Measurements from ENCODE around the gene URI1.

The URI1 gene

GRCh38 chr19:30059741-30060457 lies 117.9 kb downstream of the URI1 start:
- ChIA-PET POLR2A (no interaction called here), CTCF (interaction anchor here (0.5 to 1.7 kb wide), 4 partner anchors 14 to 606 kb away, joined by 3 to 7 read pairs (median 4); no protein-coding TSS in a partner anchor)
- no peaks in the 10 kb centered on the region; the same call in 1 of the 2 replicates for H3K9me3 ChIP-seq (ENCODE audit: control insufficient read depth, insufficient read depth, low read depth, low read length)
- H3K36me3 ChIP-seq (ENCODE audit: control insufficient read depth in 2 of 2, insufficient read depth in 1 of 2, low read length in 2 of 2): peaks cover 0 to 3% of the 10 kb centered on the region in 2 experiments; a peak in 2 of 3 replicates
- no peak overlapping the region for H3K4me3 ChIP-seq (ENCODE audit: low read depth, low read length)
- H3K27ac ChIP-seq (ENCODE audit: extremely low read depth, low read depth, low read length): no peak overlapping the region
- peaks cover 11% of the 10 kb centered on the region for H3K4me1 ChIP-seq (ENCODE audit: control insufficient read depth, insufficient read depth, low read length)
- TF ChIP-seq KLF7 (tag by site-specific recombination; IDR thresholded peaks at IDR 0.05; ENCODE audit: borderline replicate concordance) (no peak), ZFP69B (tag by site-specific recombination; IDR thresholded peaks at IDR 0.05) (no peak), KLF17 (tag by site-specific recombination; IDR thresholded peaks at IDR 0.05) (no peak), IKZF3 (tag by site-specific recombination; IDR thresholded peaks at IDR 0.05) (no peak), ZNF639 (tag by site-specific recombination; IDR thresholded peaks at IDR 0.05) (no peak), ZNF530 (tag by site-specific recombination; IDR thresholded peaks at IDR 0.05; ENCODE audit: low read depth) (no peak), ZNF114 (tag by site-specific recombination; IDR thresholded peaks at IDR 0.05) (no peak), PRDM1 (tag by site-specific recombination; IDR thresholded peaks at IDR 0.05) (no peak), ZSCAN23 (tag by site-specific recombination; IDR thresholded peaks at IDR 0.05) (no peak), ZNF658 (tag by site-specific recombination; IDR thresholded peaks at IDR 0.05) (no peak), SP2 (tag by site-specific recombination; IDR thresholded peaks at IDR 0.05) (no peak), SP3 (tag by site-specific recombination; IDR thresholded peaks at IDR 0.05) (no peak), ZBTB1 (tag by site-specific recombination; IDR thresholded peaks at IDR 0.05) (no peak), GLIS2 (tag by site-specific recombination; IDR thresholded peaks at IDR 0.05) (no peak), ZNF544 (tag by site-specific recombination; IDR thresholded peaks at IDR 0.05) (no peak), YY1 (tag by site-specific recombination; IDR thresholded peaks at IDR 0.05) (no peak), ZNF561 (tag by site-specific recombination; IDR thresholded peaks at IDR 0.05; ENCODE audit: borderline replicate concordance) (no peak)

- TF ChIP-seq EGR2 (tag by site-specific recombination; IDR thresholded peaks at IDR 0.05; ENCODE audit: low read depth) (peak; percentile 91), ZFHX2 (tag by site-specific recombination; conservative IDR thresholded peaks at IDR 0.05) (peak; percentile 92), KLF1 (tag by site-specific recombination; IDR thresholded peaks at IDR 0.05) (peak; percentile 99), ZNF335 (tag by site-specific recombination; conservative IDR thresholded peaks at IDR 0.05) (no peak)
- H3K9me3 ChIP-seq (ENCODE audit: control insufficient read depth, insufficient read depth, low read depth, low read length): no peaks in the 10 kb centered on the region; the same call in 1 of the 2 replicates
- ChIA-PET POLR2A (interaction anchor here (0.6 kb wide), 1 partner anchor 213 kb away, joined by 4 read pairs; no protein-coding TSS in a partner anchor), CTCF (interaction anchor here (0.6 to 1.7 kb wide), 4 partner anchors 14 to 770 kb away, joined by 3 to 7 read pairs (median 6); no protein-coding TSS in a partner anchor)
- H3K27ac ChIP-seq (ENCODE audit: extremely low read depth, low read depth, low read length): no peak overlapping the region
- H3K4me1 ChIP-seq (ENCODE audit: control insufficient read depth, insufficient read depth, low read length): peaks cover 11% of the 10 kb centered on the region
- no peak overlapping the region for H3K4me3 ChIP-seq (ENCODE audit: low read depth, low read length)
- peaks cover 0 to 3% of the 10 kb centered on the region in 2 experiments; a peak in 2 of 3 replicates for H3K36me3 ChIP-seq (ENCODE audit: control insufficient read depth in 2 of 2, insufficient read depth in 1 of 2, low read length in 2 of 2)
These were observed 118.6 kb downstream of the URI1 start for GRCh38 chr19:30060531-30061222.

Data from HEK293 (cell line).